Skeletal muscle satellite cell (primary cell): ENCODE measurements around the gene EIF4EBP3.

Experiments used
- H3K27me3 ChIP-seq: 2 replicates; pipeline ENCODE4 v1.7.0; 2013; ENCODE audit warnings: low read length; ENCODE audit not compliant: control insufficient read depth, insufficient read depth
- H3K36me3 ChIP-seq: 2 replicates; pipeline ENCODE4 v1.7.0; 2013; ENCODE audit warnings: mild to moderate bottlenecking, control low read depth, low read length; ENCODE audit not compliant: insufficient read depth
- H3K4me1 ChIP-seq: 2 replicates; pipeline ENCODE4 v1.7.0; 2013; ENCODE audit warnings: low read length; ENCODE audit not compliant: control insufficient read depth, insufficient read depth
- H3K4me2 ChIP-seq: 2 replicates; pipeline ENCODE4 v1.7.0; 2013; ENCODE audit warnings: mild to moderate bottlenecking, low read length
- H3K4me3 ChIP-seq: 2 replicates; pipeline ENCODE4 v1.7.0; 2013; ENCODE audit warnings: low read length
- H3K9ac ChIP-seq: 2 replicates; pipeline ENCODE4 v1.7.0; 2013; ENCODE audit warnings: mild to moderate bottlenecking, low read depth, low read length, moderate library complexity
- H3K9me3 ChIP-seq: replicated peaks from 2 replicates; pipeline ENCODE4 v1.7.0; 2013; ENCODE audit warnings: mild to moderate bottlenecking, control low read depth, low read length

The EIF4EBP3 gene

GRCh38 chr5:140546851-140547507 is 483 bp upstream of the EIF4EBP3 start:
- Histone ChIP-seq H3K36me3 (peaks cover 48% of the 10 kb centered on the region), H3K27me3 (no peaks in the 10 kb centered on the region), H3K9ac (peak overlapping the region; percentile 52), H3K4me1 (peaks cover 32% of the 10 kb centered on the region), H3K4me2 (peak overlapping the region; percentile 82), H3K4me3 (peak overlapping the region; percentile 50), H3K9me3 (no peaks in the 10 kb centered on the region)

- no peaks in the 10 kb centered on the region for H3K9me3 ChIP-seq
- peak overlapping the region; percentile 82 for H3K4me2 ChIP-seq
- peaks cover 44% of the 10 kb centered on the region for H3K36me3 ChIP-seq
- peaks cover 32% of the 10 kb centered on the region for H3K4me1 ChIP-seq
- H3K9ac ChIP-seq = peak overlapping the region; percentile 74
- no peaks in the 10 kb centered on the region for H3K27me3 ChIP-seq
- H3K4me3 ChIP-seq = peak overlapping the region; percentile 62
Observed at GRCh38 chr5:140548300-140548688, 832 bp downstream of the EIF4EBP3 start.

- peaks cover 45% of the 10 kb centered on the region for H3K36me3 ChIP-seq
- H3K27me3 ChIP-seq = no peaks in the 10 kb centered on the region
- peaks cover 36% of the 10 kb centered on the region for H3K4me1 ChIP-seq
- peak overlapping the region; percentile 74 for H3K9ac ChIP-seq
- no peak overlapping the region for H3K4me3 ChIP-seq
- H3K9me3 ChIP-seq = no peaks in the 10 kb centered on the region
- H3K4me2 ChIP-seq = no peak overlapping the region
Observed at GRCh38 chr5:140548791-140549190, 1.3 kb downstream of the EIF4EBP3 start.

GRCh38 chr5:140549237-140550144 is 2.0 kb downstream of the EIF4EBP3 start:
- Histone ChIP-seq H3K27me3 (no peaks in the 10 kb centered on the region), H3K9me3 (no peaks in the 10 kb centered on the region), H3K4me3 (no peak overlapping the region), H3K36me3 (peaks cover 42% of the 10 kb centered on the region), H3K9ac (peak overlapping the region; percentile 74), H3K4me2 (no peak overlapping the region), H3K4me1 (peaks cover 43% of the 10 kb centered on the region)

GRCh38 chr5:140550147-140551079 is 3.0 kb downstream of the EIF4EBP3 start:
- H3K4me3 ChIP-seq = no peak overlapping the region
- H3K4me2 ChIP-seq = no peak overlapping the region
- no peaks in the 10 kb centered on the region for H3K27me3 ChIP-seq
- no peak overlapping the region for H3K9ac ChIP-seq
- H3K4me1 ChIP-seq = peaks cover 51% of the 10 kb centered on the region
- H3K9me3 ChIP-seq = no peaks in the 10 kb centered on the region
- H3K36me3 ChIP-seq = peaks cover 42% of the 10 kb centered on the region

- peaks cover 42% of the 10 kb centered on the region for H3K36me3 ChIP-seq
- no peak overlapping the region for H3K4me3 ChIP-seq
- H3K9ac ChIP-seq = no peak overlapping the region
- H3K27me3 ChIP-seq = no peaks in the 10 kb centered on the region
- H3K4me2 ChIP-seq = no peak overlapping the region
- H3K4me1 ChIP-seq = peaks cover 56% of the 10 kb centered on the region
- no peaks in the 10 kb centered on the region for H3K9me3 ChIP-seq
Observed at GRCh38 chr5:140551872-140552271, 4.4 kb downstream of the EIF4EBP3 start.

GRCh38 chr5:140553657-140554056 is 6.2 kb downstream of the EIF4EBP3 start:
- Histone ChIP-seq H3K4me2 (peak overlapping the region; percentile 5), H3K9me3 (no peaks in the 10 kb centered on the region), H3K36me3 (peaks cover 39% of the 10 kb centered on the region), H3K9ac (no peak overlapping the region), H3K27me3 (no peaks in the 10 kb centered on the region), H3K4me1 (peaks cover 46% of the 10 kb centered on the region), H3K4me3 (no peak overlapping the region)

GRCh38 chr5:140554454-140554853 is 7.0 kb downstream of the EIF4EBP3 start:
- H3K4me3 ChIP-seq = no peak overlapping the region
- no peaks in the 10 kb centered on the region for H3K27me3 ChIP-seq
- H3K4me1 ChIP-seq = peaks cover 38% of the 10 kb centered on the region

GRCh38 chr5:140555747-140556312 is 8.4 kb downstream of the EIF4EBP3 start:
- Histone ChIP-seq H3K4me2 (peak overlapping the region; percentile 86), H3K9ac (peak overlapping the region; percentile 99), H3K4me1 (peaks cover 35% of the 10 kb centered on the region)

More at GRCh38 chr5:140554454-140554853, 7.0 kb downstream of the EIF4EBP3 start:
- Histone ChIP-seq H3K4me2 (peak overlapping the region; percentile 59), H3K36me3 (peaks cover 31% of the 10 kb centered on the region), H3K9ac (no peak overlapping the region), H3K9me3 (no peaks in the 10 kb centered on the region)

GRCh38 chr5:140556438-140556837 is 9.0 kb downstream of the EIF4EBP3 start:
- Histone ChIP-seq H3K9ac (peak overlapping the region; percentile 99), H3K4me2 (peak overlapping the region; percentile 86), H3K36me3 (peaks cover 11% of the 10 kb centered on the region), H3K4me1 (peaks cover 35% of the 10 kb centered on the region), H3K4me3 (peak overlapping the region; percentile 95), H3K9me3 (no peaks in the 10 kb centered on the region), H3K27me3 (no peaks in the 10 kb centered on the region)

More at GRCh38 chr5:140555747-140556312, 8.4 kb downstream of the EIF4EBP3 start:
- Histone ChIP-seq H3K36me3 (peaks cover 17% of the 10 kb centered on the region), H3K9me3 (no peaks in the 10 kb centered on the region), H3K4me3 (peak overlapping the region; percentile 95), H3K27me3 (no peaks in the 10 kb centered on the region)
